HepG2 (cell line): ENCODE results near the gene PELO. TPM values are rescaled to one million over a fixed set of nuclear protein-coding genes. Genes with fewer than 3 reads are reported as not detected.

Experiments
- CCAR2 ChIP-seq: fragments of 200-400 bp; formaldehyde crosslinking; optimal IDR thresholded peaks from 2 replicates; pipeline ENCODE3; 2018; ENCODE audit warnings: low read depth, mild to moderate bottlenecking, low read length, moderate library complexity
- ELF3 ChIP-seq: IDR thresholded peaks from 2 replicates; pipeline ENCODE4 v1.6.1; 2016; ENCODE audit warnings: missing genetic modification reagents, missing compliant biosample characterization
- ELF4 ChIP-seq: sonication (generic); formaldehyde crosslinking; IDR thresholded peaks from 2 replicates; pipeline ENCODE4 v1.5.0; 2020; ENCODE audit warnings: missing genetic modification reagents, mild to moderate bottlenecking, moderate library complexity, borderline replicate concordance
- FOXP1 ChIP-seq, 2 experiments: fragments of 450-650 bp in 1 of 2; IDR thresholded peaks; 2 replicates each; pipeline ENCODE4 v1.6.1; 2017 to 2018; ENCODE audit warnings: antibody characterized with exemption in 1 of 2
- JARID2 ChIP-seq: sonication (generic); formaldehyde crosslinking; IDR thresholded peaks from 2 replicates; pipeline ENCODE4 v1.8.1; 2023; ENCODE audit warnings: missing genetic modification reagents, inconsistent platforms; ENCODE audit not compliant: insufficient replicate concordance
- MEF2D ChIP-seq: sonication (generic); formaldehyde crosslinking; IDR thresholded peaks from 2 replicates; pipeline ENCODE4 v1.5.1; 2020; ENCODE audit warnings: mild to moderate bottlenecking, missing genetic modification reagents
- SMAD9 ChIP-seq: sonication (generic); formaldehyde crosslinking; IDR thresholded peaks from 2 replicates; pipeline ENCODE4 v1.5.1; 2020; ENCODE audit warnings: mild to moderate bottlenecking, missing genetic modification reagents
- TAF1 ChIP-seq: sonication (generic); formaldehyde crosslinking; IDR thresholded peaks from 2 replicates; pipeline ENCODE4 v1.4.0; 2020; ENCODE audit warnings: missing genetic modification reagents
- ZKSCAN8 ChIP-seq: IDR thresholded peaks from 2 replicates; pipeline ENCODE4 v1.6.1; 2016; ENCODE audit warnings: borderline replicate concordance, missing genetic modification reagents, missing compliant biosample characterization
- ZNF180 ChIP-seq: sonication (generic); formaldehyde crosslinking; IDR thresholded peaks from 2 replicates; pipeline ENCODE4 v1.4.0; 2020; ENCODE audit warnings: low read depth, missing genetic modification reagents, borderline replicate concordance
- ZNF263 ChIP-seq: sonication (generic); formaldehyde crosslinking; IDR thresholded peaks from 2 replicates; pipeline ENCODE4 v1.4.0; 2020; ENCODE audit warnings: missing genetic modification reagents
- ZNF34 ChIP-seq: sonication (generic); formaldehyde crosslinking; IDR thresholded peaks from 2 replicates; pipeline ENCODE4 v1.4.0; 2020; ENCODE audit warnings: mild to moderate bottlenecking, missing genetic modification reagents, borderline replicate concordance
- ZNF670 ChIP-seq: sonication (generic); formaldehyde crosslinking; IDR thresholded peaks from 2 replicates; pipeline ENCODE4 v1.8.0; 2022; ENCODE audit warnings: mild to moderate bottlenecking, missing genetic modification reagents, borderline replicate concordance
- polyA plus RNA-seq, 8 experiments: library from polyadenylated mRNA; depleted of rRNA in 3 of 8; stranded (reverse) in 7 of 8; unstranded in 1 of 8; fragments of >200 nt; fragmentation: Illumina TruSeq in 4 of 8; extraction: Trizol in 4 of 8; gene quantifications; 2 replicates each; pipeline versions ENCODE4 v1.2.1 to v1.2.3, GENCODE V29; 2011 to 2016; ENCODE audit warnings: low read depth in 4 of 8, missing spikeins in 1 of 8, mixed read lengths in 1 of 8; ENCODE audit not compliant: insufficient read depth in 1 of 8
- total RNA-seq, 5 experiments: library from RNA; depleted of rRNA; stranded (reverse); fragments of >200 nt; fragmentation: Illumina TruSeq; extraction: Trizol; gene quantifications; 2 replicates each; pipeline ENCODE4 v1.2.3, GENCODE V29; 2016; ENCODE audit warnings: low read depth in 1 of 5
- TF ChIP-seq, protein P1 (sequence below): IDR thresholded peaks from 2 replicates; pipeline ENCODE4 v1.6.1; 2012; ENCODE audit warnings: inconsistent platforms
- TF ChIP-seq, protein P2 (sequence below): sonication (generic); formaldehyde crosslinking; IDR thresholded peaks from 2 replicates; pipeline ENCODE4 v1.5.0; 2020; ENCODE audit warnings: mild to moderate bottlenecking, missing genetic modification reagents, borderline replicate concordance
- TF ChIP-seq, protein P3 (sequence below): sonication (generic); formaldehyde crosslinking; IDR thresholded peaks from 2 replicates; pipeline ENCODE4 v1.4.0; 2020; ENCODE audit warnings: missing genetic modification reagents

The PELO gene
- total and polyA plus RNA-seq, 2 of the 13 experiments (the other 11 are each of a cell fraction or from before 2014, with no cell fraction given) = 19.0 to 23.9 TPM

DNA sequence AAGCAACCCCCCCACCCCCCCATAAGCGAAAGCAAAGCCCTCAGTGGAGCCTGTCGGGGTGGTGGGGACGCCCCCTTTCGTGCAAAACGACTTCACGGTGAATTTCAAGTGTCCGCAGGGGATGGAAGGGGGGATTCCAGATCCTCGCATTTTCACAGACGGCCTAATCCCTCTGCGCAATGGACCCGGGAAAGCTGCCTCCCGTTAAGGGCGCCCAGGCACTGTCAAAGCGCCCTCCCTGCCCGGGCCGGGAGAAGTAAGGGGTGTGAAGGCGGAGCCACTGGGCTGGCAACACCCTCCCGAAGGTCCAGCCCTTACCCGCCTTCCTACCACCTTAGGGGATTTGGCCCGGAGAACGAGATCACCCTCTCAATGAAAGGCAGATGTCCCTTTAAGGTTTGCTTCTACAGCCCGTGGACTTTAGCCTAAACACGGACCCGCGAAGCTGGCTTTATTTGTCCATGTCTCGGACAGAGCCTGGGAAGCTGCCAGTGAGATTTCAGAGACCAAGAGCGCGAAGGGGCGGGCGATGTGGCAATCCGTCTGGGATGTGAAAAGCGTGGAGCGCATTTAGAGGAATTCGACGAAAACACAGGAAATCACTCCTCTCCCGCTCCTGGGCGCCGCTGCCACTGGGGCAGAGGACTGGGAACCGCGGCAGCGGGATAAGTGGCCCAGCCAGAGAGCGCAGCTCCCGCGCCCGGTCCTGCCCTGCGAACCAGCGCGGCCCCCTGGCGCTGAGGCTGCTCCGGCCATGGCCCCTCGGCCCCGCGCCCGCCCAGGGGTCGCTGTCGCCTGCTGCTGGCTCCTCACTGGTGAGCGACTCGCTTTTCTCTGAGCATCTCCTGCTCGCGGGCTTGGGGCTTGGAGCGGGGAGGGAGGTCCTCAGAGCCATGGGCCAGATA is at the start of gene PELO, which contains the start of gene ITGA1 (continued):
- peak; percentile 21; the same call in 1 of the 2 replicates for TF ChIP-seq MEF2D (CRISPR knock-in tag)
- TF ChIP-seq FOXP1 (IDR thresholded peaks at IDR 0.05) = no peak
- TF ChIP-seq FOXP1 (CRISPR knock-in tag; IDR thresholded peaks at IDR 0.05) = no peak; the same call in 1 of the 2 replicates
- TF ChIP-seq, protein P1, sequence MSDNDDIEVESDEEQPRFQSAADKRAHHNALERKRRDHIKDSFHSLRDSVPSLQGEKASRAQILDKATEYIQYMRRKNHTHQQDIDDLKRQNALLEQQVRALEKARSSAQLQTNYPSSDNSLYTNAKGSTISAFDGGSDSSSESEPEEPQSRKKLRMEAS = peak; percentile 80
- TF ChIP-seq TAF1 (CRISPR knock-in tag) = peak; percentile 68; the same call in 1 of the 2 replicates
- TF ChIP-seq, protein P2, sequence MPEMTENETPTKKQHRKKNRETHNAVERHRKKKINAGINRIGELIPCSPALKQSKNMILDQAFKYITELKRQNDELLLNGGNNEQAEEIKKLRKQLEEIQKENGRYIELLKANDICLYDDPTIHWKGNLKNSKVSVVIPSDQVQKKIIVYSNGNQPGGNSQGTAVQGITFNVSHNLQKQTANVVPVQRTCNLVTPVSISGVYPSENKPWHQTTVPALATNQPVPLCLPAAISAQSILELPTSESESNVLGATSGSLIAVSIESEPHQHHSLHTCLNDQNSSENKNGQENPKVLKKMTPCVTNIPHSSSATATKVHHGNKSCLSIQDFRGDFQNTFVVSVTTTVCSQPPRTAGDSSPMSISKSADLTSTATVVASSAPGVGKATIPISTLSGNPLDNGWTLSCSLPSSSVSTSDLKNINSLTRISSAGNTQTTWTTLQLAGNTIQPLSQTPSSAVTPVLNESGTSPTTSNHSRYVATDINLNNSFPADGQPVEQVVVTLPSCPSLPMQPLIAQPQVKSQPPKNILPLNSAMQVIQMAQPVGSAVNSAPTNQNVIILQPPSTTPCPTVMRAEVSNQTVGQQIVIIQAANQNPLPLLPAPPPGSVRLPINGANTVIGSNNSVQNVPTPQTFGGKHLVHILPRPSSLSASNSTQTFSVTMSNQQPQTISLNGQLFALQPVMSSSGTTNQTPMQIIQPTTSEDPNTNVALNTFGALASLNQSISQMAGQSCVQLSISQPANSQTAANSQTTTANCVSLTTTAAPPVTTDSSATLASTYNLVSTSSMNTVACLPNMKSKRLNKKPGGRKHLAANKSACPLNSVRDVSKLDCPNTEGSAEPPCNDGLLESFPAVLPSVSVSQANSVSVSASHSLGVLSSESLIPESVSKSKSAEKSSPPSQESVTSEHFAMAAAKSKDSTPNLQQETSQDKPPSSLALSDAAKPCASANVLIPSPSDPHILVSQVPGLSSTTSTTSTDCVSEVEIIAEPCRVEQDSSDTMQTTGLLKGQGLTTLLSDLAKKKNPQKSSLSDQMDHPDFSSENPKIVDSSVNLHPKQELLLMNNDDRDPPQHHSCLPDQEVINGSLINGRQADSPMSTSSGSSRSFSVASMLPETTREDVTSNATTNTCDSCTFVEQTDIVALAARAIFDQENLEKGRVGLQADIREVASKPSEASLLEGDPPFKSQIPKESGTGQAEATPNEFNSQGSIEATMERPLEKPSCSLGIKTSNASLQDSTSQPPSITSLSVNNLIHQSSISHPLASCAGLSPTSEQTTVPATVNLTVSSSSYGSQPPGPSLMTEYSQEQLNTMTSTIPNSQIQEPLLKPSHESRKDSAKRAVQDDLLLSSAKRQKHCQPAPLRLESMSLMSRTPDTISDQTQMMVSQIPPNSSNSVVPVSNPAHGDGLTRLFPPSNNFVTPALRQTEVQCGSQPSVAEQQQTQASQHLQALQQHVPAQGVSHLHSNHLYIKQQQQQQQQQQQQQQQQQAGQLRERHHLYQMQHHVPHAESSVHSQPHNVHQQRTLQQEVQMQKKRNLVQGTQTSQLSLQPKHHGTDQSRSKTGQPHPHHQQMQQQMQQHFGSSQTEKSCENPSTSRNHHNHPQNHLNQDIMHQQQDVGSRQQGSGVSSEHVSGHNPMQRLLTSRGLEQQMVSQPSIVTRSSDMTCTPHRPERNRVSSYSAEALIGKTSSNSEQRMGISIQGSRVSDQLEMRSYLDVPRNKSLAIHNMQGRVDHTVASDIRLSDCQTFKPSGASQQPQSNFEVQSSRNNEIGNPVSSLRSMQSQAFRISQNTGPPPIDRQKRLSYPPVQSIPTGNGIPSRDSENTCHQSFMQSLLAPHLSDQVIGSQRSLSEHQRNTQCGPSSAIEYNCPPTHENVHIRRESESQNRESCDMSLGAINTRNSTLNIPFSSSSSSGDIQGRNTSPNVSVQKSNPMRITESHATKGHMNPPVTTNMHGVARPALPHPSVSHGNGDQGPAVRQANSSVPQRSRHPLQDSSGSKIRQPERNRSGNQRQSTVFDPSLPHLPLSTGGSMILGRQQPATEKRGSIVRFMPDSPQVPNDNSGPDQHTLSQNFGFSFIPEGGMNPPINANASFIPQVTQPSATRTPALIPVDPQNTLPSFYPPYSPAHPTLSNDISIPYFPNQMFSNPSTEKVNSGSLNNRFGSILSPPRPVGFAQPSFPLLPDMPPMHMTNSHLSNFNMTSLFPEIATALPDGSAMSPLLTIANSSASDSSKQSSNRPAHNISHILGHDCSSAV = 0 out of 2 replicates have a peak, but pooled peaks have one; percentile 50
- peak; percentile 47; the same call in 1 of the 2 replicates for TF ChIP-seq ZNF670 (CRISPR knock-in tag)
- TF ChIP-seq JARID2 (CRISPR knock-in tag) = no peak
- no peak for TF ChIP-seq ZKSCAN8
- 0 out of 2 replicates have a peak, but pooled peaks have one; percentile 9 for TF ChIP-seq ELF3 (CRISPR knock-in tag)
- TF ChIP-seq, protein P3, sequence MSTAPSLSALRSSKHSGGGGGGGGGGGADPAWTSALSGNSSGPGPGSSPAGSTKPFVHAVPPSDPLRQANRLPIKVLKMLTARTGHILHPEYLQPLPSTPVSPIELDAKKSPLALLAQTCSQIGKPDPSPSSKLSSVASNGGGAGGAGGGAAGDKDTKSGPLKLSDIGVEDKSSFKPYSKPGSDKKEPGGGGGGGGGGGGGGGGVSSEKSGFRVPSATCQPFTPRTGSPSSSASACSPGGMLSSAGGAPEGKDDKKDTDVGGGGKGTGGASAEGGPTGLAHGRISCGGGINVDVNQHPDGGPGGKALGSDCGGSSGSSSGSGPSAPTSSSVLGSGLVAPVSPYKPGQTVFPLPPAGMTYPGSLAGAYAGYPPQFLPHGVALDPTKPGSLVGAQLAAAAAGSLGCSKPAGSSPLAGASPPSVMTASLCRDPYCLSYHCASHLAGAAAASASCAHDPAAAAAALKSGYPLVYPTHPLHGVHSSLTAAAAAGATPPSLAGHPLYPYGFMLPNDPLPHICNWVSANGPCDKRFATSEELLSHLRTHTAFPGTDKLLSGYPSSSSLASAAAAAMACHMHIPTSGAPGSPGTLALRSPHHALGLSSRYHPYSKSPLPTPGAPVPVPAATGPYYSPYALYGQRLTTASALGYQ (CRISPR knock-in tag) = peak; percentile 34; the same call in 1 of the 2 replicates
- no peak for TF ChIP-seq ZNF263 (CRISPR knock-in tag)
- TF ChIP-seq ZNF34 = 0 out of 2 replicates have a peak, but pooled peaks have one; percentile 61
- no peak for TF ChIP-seq ZNF180
- TF ChIP-seq CCAR2 = no peak
- TF ChIP-seq ELF4 = 0 out of 2 replicates have a peak, but pooled peaks have one; percentile 51
- TF ChIP-seq SMAD9 (CRISPR knock-in tag) = no peak
